Activated CD8-positive, alpha-beta memory T cell treated with anti-CD3 and anti-CD28 coated beads for 48 hours (primary cell): ENCODE measurements around the gene RSBN1L.
"Not testable (repeated sequence)": the region's sequence is repeated elsewhere in the genome, so short reads cannot be mapped to it uniquely, and the experiment has no call there.

Experiments
- DNase-seq, 3 experiments: peaks; one replicate each; pipeline ENCODE4 v3.0.0-alpha.2; 2020; ENCODE audit warnings: low read depth in 2 of 3, low spot score in 2 of 3

RSBN1L gene

GRCh38 chr7:77687100-77687746, 9.0 kb upstream of the RSBN1L start:
- DNase-seq, result no peak

DNA sequence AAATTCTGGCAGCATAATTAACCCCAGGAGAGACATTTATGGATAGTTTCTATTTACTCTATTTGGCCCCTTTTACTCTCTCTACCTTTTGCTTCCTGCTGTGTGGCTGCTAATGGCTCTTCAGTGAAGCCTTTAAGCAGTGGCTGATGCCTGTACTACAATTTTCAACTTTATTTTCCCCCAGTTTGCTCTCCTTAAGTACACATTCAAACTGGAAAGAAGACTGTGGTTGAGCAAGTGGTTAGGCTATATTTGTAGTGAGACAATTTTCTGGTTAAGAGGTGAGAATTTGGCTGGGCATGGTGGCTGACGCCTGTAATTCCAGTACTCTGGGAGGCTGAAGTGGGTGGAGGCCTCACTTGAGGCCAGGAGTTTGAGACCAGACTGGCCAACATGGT, 8.5 kb upstream of the RSBN1L start:
- peak in 1 of 3 experiments; percentile 10 for DNase-seq

- DNase-seq, result no peak
Observed at GRCh38 chr7:77690289-77690688, 6.0 kb upstream of the RSBN1L start.

GRCh38 chr7:77691892-77692491, 4.3 kb upstream of the RSBN1L start:
- DNase-seq, result no peak

DNA sequence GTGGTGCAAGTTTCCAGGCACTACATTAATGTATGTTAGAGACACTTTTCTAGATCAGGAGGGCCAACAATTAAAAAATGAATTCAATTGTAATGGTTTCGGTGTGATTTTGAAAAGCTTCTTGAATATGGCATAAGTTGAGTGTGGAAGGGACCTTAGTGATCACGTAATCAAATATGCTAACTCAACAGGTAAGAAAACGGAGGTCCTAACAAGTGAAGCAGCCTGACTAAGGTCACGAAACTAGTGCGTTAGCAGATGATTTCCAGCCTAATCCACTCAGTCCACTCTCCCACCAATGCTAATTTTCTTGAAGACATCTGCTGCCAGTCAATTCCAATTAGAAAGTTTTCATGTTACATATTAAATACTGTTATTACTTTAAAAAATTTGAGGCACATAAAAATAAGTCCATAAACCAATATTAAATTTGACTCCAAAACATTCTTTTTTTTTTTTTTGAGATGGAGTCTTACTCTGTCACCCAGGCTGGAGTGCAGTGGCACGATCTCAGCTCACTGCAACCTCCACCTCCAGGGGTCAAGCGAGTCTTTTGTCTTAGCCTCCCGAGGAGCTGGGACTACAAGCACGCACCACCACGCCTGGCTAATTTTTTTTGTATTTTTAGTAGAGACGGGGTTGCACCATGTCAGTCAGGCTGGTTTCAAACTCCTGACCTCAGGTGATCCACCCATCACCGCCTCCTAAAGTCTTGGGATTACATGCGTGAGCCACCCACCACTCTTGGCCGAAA, 2.3 kb upstream of the RSBN1L start:
- no peak for DNase-seq

DNA sequence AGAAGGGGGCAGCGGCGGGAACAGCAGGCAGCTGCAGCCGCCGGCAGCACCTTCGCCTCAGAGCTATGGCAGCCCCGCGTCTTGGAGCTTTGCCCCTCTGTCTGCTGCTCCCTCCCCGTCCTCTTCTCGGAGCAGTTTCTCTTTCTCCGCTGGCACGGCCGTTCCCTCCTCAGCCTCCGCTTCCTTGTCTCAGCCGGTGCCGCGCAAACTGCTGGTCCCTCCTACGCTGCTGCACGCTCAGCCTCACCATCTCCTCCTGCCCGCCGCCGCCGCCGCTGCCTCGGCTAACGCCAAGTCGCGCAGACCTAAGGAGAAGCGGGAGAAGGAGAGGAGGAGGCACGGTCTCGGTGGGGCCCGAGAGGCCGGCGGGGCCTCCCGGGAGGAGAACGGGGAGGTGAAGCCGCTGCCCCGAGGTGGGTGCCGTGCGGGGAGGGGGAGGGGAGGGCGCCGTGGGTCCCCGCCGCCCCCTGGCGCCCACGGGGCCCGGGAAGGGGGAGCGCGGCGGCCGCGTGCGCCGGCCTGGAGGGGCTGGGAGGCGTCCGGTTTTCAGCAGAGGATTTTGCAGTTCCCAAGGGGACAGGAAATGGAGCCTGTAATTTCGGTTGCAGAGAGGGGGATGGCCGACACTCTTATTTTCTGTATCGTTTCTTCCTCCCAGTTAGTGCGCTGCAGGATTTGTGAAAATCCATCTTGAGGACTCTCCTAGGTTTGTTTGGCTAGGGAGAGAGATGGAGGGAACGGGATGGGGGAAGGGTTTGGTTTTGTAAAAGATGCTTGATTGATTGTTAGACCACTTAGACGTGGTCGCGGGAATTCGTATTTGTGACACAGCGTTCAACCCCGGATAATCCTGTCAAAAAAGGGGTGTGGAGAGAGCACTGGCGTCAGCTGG, 630 bp downstream of the RSBN1L start:
- DNase-seq, result peak; percentile 38 to 46 (median 42)

- no peak for DNase-seq
Observed at GRCh38 chr7:77697535-77697831, 1.2 kb downstream of the RSBN1L start.

GRCh38 chr7:77698042-77698625, 1.9 kb downstream of the RSBN1L start:
- DNase-seq, result no peak

GRCh38 chr7:77699056-77699455, 2.8 kb downstream of the RSBN1L start:
- no peak for DNase-seq

DNA sequence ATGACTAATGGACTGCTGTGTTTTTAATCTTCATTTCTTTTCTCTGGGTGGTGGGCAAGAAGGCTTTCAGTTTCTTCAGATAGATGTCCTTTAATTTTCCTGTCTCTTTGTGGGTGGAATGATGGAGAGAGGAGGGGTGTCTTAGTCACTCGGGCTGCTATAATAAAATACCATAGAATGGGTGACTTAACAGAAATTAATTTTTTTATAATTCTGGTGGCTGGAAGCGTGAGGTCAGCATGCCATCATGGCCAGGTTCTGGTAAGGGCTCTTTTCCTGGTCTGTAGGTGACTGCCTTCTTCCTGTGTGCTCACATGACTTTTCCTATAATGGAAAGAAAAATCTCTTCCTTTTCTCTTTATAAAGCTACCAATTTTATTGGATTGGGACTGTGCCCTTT, 6.3 kb downstream of the RSBN1L start:
- no peak for DNase-seq

GRCh38 chr7:77702968-77703472, 6.8 kb downstream of the RSBN1L start:
- no peak for DNase-seq

DNA sequence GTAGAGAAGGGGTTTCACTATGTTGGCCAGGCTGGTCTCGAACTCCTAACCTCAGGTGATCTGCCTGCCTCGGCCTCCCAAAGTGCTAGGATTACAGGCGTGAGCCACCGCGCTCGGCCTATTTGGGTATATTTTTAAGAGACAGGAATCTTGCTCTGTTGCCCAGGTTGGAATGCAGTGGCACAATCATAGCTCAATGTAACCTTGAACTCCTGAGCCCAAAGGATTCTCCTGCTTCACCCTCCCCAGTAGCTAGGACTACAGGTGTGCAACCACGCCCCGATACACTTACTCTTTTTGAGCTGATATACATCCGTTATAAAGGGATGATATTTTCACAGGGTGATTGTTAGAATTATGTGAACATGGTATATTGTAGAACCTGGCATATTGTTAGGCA, 7.4 kb downstream of the RSBN1L start:
- DNase-seq, result not testable (repeated sequence)

DNA sequence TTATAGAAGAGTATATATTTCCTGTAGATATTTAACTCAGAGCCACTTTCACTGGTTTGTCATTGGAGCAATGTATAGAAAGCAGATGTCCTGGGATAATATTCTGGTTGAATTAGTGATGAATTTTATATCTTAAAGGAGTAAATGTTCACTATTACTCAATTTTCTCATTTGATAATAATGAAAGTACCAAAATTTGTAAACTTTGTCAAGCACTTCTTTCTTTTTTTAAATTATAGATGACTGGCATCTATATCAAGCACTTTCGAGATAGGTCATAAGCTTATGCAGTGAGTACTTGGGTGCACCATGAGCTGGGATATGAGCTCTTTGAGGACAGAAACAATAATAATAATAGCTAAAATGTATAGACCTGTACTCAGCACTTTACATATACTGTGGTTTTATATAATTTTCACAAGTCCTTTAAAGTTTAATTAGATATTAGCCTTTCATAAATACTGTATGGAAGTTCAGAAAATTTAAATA, 11.3 kb downstream of the RSBN1L start:
- no peak for DNase-seq

GRCh38 chr7:77710067-77710466, 13.8 kb downstream of the RSBN1L start:
- no peak for DNase-seq

- no peak for DNase-seq
Observed at GRCh38 chr7:77710861-77711260, 14.6 kb downstream of the RSBN1L start.

- DNase-seq, result no peak
Observed at GRCh38 chr7:77714195-77714594, 17.9 kb downstream of the RSBN1L start.

GRCh38 chr7:77714931-77715330, 18.7 kb downstream of the RSBN1L start:
- not testable (repeated sequence) for DNase-seq

GRCh38 chr7:77716804-77717203, 20.5 kb downstream of the RSBN1L start:
- no peak for DNase-seq

GRCh38 chr7:77717566-77717965, 21.3 kb downstream of the RSBN1L start:
- DNase-seq, result not testable (repeated sequence)

GRCh38 chr7:77727527-77727926, 31.3 kb downstream of the RSBN1L start:
- DNase-seq, result no peak
